Stimulated activated CD4-positive, alpha-beta T cell treated with anti-CD3 and anti-CD28 coated beads, Interleukin-15, amount 100 ng/mL, for 24 hours (primary cell): Measurements from ENCODE around the gene PHACTR3.
"Not testable (repeated sequence)": the region's sequence is repeated elsewhere in the genome, so short reads cannot be mapped to it uniquely, and the experiment has no call there.

Experiments
- DNase-seq: peaks from one replicate; pipeline ENCODE4 v3.0.0-alpha.2; 2020

Gene PHACTR3

DNA sequence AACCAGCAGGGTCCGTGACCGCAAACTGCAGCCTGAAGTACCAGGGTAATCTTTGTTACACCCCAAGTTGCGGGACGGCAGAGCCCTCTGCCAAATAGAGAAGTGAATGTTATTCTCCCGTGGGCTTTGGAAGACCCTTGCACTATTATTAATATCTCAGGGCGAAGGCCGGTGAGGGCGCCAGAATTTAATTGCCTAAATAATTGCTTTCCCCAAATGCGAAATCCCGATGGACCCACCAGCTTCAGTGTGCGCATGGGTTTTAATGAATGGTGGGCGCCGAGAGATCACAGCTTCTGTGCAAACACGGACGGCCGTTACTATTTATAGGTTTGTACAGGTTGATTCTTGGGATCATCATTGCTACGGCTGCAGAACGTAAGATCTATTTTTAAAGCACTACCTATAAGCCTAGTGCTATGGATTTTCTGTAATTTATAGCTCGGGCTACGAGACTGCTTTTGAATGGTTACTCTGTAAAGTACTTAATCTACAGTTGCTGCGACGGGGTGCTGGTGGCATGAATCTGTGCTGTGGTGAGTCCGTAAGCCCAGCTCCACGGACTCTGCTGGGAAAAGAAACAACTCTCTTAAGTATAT lies 15.2 kb upstream of the PHACTR3 start:
- no peak for DNase-seq

DNA sequence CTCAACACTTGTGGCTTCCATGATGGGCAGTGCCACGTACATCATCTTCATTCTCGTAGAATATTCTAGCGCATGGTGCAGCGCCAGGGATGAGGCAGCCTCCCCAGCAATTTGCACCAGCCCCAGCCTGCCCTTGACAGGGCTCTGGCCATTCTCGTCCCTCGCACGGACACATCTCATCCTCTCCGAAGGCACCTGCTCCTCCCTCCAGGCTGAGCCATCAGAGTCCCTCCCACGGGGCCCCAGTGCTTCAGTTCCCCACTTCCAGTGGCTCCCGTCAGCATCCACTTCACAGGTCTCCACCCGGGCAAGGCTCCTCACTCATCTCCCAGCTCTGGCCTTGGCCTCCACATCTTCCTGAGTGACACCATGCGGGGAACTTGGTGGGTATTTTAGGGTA lies 13.3 kb upstream of the PHACTR3 start:
- DNase-seq = no peak

DNA sequence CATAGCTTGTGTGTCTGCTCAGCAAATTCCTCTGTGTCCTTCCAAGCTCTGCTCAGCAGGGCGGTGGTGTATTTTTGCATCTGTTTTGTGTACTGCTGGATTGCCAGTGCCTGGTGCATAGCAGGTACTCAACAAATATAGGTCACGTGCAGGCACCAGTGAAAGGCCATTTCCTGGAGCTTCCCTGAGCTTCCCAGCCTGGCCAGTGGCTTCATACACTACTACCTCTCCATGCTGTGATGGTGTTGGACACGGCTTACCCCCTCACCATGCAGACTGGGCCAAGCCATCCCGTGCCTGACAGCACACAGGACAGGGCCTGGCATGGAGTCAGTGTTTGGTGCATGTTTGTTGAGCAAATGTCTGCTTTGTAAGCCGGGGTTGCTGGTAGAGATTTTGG lies 7.7 kb upstream of the PHACTR3 start:
- DNase-seq = no peak

DNA sequence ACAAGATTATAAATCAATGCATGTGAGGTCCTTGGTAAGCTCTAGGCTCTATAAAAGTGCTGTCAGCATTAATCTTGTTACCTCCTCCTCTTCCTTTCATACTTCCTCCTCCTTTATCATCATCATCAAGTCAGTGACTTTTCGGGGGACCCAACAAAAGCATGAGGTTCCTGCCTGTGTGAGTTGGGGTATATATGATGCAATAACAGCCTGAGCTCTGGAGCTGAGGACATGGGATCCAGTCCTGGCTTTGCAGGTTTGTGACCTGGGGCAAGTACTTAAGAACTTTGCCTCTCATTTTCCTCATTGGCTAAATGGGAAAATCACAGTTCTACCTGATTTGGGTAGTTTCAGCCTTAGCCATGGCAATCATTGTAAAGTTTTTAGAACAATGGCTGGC lies 7.1 kb upstream of the PHACTR3 start:
- no peak for DNase-seq

DNA sequence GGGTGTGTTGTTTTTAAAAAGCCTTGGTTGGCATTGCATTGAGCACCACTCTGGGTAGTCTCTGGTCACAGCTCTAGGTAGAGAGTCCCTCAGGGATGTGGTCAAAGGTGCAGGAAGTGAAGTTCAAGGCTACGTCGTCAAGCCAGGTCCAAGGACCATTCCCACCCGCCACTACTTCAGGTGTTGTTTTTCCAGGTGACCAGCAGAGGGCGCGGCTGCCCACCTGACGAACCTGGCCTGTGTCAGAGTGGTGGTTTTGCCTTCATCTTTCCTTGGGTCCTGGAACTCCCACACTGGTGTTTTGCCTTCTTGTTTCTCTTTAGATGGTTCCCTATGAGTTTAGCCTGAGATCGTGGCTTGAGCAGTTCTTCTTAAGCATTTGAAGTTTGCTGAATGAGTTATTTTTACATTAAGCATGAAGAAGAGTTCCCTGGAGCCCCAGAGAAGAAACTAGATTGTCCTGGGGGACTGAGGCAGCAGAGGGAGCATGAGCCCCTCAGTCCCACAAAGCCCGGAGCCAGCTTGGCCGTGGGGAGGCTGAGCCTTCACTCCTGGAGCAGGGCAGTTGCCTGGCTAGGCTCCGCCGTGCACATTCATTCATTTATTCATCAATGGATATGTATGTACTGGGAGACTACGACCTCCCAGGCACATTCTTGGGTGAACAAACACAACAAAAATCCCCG lies 5.6 kb upstream of the PHACTR3 start:
- peak; percentile 55 for DNase-seq

DNA sequence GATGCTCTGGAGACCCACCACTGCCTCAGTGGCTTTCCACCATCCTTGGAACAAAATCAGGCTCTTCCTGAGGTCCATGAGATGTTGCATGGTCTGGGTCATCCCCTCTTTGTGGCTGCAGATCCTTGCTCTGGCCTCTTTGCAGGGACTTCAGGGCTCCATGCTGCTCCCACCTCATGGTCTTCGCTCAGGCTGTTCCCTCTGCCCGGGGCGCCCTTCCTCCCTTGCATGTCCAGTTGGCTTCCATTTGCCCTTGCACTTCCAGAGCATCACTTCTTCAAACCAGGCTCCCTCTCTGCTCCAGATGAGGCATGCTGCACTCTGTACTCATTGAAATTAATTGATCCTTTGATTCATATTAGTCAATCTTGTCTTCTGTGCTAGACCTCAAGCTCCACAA lies 4.4 kb upstream of the PHACTR3 start:
- no peak for DNase-seq

DNA sequence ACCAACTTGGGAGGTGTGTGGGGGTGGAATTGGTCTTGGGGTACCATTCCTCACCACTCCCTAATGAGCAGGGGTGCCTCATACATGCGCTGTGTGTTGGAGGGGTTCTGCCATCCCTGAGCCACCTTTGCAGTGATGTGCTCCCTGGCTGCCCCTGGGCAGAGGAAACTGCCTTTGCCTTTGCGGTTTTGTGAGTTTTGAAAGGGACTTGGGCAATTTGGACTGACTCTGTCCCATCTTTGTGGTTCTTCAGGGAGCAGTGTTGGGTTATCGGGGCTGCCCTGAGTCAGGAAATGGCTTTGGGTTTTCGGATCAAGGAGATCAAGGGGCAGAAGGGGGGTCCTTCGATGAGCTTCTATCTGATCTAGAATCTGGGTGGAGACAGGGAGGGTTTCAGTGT lies 3.9 kb upstream of the PHACTR3 start:
- DNase-seq = no peak

DNA sequence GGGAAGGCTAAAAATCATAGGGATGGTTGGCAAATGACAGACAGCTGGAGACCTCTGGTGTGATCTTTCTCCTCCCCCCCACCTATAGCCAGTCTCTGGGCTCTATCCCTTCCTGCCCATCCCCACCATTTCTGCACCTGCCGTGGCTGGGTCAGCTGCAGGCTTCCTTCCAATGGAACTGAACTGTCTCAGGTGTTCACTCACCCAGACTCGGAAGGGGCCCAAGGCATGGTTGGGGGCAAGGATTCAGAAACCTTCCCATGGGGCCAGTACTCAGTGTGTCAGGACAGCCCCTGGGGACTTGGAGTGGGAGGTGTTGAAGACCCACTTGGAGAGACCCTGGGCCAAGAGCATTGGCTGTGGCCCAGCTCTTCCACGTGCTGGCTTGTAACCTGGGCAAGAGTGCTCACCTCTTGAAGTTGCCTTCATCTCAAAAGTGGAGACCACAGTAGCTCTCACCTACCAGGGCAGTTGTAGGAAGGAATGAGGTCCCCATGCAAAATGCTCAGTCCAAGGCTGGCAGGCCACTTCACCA lies 1.7 kb upstream of the PHACTR3 start:
- DNase-seq = no peak

DNA sequence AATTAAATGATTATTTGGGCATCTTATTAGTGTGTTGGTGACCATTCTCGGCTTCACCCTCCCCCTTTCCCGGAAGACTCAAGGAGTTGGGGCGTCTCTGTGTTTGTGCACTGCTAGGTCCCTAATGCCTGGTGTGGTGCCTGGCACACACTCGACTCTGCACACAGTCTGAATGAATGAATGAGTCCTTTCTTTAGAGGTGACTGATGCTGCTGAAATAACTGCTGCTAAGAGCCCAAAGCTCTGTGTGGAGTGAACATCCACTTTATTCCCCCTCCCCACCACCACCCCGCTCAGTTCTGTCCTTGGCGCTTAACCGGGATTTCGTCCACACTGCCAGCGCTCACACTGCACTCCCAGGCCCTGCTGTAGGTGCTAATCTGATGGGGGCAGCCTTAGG lies 1.2 kb upstream of the PHACTR3 start:
- no peak for DNase-seq

DNA sequence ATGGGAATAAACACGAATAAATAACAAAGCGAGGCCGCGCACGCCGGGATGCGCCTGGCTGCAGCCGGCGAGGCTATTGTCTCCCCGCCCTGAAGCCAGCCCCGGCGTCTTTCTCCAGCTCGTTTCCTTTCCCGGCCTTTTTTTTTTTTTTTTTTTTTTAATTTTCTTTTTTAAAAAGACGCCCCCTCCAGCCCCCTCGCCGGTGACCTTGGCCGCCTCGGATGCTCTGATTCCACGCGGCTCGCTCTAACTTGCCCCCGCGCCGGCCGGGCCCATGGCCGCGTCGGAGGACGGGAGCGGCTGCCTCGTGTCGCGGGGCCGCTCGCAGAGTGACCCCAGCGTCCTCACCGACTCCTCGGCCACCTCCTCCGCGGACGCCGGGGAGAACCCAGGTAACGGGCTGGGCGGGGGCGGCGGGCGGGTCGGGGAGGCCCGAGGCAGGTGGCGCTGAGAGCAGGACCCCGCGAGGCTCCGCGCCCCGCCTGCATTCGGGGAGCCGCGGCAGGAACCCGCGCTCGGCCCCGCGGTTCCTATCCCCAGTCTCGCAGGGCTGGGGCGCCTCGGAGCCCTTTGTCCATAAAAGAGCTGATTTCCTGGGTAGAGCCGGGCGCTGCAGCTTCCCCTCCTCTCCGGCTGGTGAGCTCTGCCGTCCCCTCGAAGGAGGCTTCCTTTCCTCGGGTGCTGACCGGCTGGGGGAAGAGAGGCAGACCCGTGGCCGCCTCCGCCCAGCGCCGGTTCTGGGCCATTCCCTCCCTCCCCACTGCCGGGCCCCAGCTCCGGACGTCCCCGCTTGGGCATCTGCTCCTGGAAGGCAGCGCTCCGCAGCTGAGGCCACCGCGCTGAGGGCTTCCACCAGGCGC lies 631 bp downstream of the PHACTR3 start:
- no peak for DNase-seq

DNA sequence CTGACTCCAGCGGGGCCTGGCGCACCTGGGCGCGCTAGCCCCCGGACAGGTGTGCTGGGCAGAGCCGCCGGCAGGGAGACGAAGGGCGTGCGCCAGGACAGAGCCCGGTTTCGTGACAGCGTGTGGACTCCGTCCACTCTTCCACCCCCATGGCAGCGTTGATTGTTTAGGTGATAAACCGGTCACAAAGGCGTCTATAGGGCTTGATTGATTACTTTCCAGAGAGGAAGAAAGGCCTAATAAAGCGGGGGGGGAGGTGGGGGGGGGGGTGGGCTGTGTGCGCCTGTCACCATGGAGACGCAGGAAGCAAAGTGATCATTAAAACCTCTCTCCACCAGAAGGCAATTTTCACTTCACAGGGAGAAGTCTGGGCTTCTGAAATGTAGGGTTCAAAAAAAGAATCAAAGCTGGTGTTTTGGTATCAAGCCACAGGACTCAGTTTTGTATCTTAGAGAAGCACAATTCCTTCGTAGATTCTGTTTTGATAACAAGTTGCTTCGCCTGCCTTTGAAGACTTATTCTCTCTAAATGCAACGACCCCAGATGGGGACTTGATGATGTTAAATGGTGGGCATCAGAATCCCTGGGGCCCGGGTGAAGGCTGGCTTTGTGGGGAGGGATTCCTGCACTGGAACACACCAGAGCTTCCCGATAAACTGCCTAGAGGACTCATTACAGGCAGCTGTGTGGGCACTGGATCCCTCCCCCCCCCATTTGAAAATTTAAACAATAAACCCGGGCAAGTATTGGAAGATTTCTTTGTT lies 1.4 kb downstream of the PHACTR3 start:
- DNase-seq = no peak

DNA sequence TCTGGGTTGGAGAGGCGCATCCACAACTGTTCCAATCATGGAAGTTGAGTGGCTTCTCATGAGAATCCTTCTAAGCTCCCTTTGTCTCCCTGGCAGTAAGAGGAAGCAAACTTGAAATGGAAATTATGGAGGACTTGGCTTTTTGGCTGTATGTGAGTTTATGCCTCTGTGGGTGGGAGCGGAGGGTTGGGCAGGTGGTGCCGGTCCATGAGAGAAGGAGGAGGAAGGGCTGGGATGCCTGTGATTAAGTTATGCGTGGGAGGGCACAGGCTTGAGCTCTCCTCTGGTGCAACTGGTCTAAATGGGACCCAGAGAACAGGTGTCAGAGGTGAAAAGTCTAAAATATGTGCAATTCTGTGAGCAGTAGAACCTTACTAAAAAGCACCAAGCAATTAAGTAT lies 2.2 kb downstream of the PHACTR3 start:
- DNase-seq = no peak

DNA sequence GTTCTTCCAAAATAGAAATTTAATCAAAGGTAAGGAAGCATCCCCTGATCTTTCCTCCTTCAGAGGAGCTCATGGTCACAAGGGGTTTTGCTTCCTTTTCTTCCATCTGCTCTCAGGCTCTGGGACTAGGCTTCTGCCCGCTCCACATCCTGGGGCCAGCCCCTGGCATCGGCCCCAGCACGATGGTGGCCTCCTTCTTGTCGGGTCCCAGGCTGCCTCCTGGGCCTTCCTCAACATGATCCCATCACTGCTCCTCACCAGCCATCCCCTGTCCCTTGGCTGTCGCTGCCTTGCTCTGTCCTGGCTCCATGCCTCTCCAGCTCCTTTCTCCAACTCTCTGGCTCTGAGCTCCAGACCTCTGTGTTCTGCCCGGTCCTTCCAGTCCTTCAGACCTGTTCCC lies 4.1 kb downstream of the PHACTR3 start:
- no peak for DNase-seq

DNA sequence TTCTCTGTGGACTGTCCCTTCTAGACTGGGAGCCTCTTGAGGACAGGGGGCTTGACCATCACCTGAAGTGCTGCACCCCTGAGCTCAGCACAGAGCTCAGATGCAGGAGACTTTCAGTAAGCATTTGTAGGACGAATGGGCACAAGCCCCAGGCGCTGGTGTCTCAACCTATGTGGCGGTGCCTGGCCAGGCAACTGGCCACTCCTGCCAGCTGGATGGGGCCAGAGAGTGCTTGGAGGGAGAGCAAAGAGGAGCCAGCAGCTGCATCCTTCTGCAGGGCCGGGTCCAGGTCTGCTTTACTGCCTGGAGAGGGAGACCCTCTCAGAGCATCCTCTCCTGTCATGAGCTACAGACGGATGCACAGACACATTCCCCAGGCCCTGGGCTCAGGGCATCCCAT lies 4.5 kb downstream of the PHACTR3 start:
- no peak for DNase-seq

DNA sequence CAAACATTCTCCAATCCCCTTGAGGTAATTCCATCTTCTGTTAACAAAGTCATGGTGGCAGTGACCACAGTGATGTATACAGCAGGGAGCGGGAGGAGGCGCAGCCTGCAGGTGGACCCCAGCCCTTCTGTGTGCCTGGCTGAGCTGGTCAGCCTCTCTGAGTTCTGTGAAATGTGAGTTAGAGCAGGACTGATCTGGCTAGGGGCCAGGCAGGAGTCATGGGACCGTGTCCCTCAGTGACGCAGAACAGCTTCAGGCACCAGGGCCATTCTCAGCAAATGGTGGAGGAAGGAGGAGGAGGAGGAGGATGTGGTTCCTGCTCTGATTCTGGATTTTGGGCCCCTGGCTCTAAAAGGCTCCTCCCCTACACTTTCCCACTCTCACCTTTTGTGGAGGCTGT lies 6.9 kb downstream of the PHACTR3 start:
- DNase-seq = no peak

DNA sequence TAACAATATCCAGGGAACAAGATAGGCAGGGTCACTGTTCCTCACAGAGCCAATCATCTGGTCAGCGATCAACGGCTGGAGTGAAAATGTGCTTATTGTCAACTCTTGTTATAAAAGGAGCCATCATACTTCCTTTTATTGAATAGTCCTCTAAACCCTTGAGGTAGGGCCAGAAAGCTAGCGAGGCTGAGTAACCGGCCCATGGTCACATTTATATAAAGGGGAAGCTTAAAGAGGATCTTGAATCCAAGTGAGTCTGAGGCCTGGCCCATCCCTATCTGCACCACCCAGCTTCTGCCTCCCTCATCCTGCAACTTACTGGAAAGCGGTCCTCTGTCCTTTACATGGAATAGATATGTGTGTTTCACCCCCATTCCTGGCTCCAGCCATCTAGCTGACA lies 9.5 kb downstream of the PHACTR3 start:
- DNase-seq = no peak

DNA sequence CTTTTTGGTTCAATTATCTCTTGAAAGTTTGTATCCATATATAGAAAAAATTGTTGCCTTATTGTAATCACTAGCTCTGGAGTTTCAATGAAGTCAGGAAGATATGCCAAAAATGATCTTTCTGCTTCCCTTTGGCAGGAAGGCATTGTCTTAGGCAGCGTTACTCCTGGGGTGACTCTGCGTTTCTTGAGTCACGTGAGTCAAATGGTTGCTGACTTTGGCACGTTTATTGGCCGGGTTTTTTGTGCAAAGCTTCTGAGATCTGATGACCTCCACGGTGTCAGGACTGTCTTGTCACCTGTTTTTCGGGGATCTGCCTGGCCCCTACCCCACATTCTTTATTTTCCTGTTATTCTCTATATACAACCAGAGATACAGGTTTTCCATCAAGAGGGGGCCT lies 10.4 kb downstream of the PHACTR3 start:
- DNase-seq = no peak

DNA sequence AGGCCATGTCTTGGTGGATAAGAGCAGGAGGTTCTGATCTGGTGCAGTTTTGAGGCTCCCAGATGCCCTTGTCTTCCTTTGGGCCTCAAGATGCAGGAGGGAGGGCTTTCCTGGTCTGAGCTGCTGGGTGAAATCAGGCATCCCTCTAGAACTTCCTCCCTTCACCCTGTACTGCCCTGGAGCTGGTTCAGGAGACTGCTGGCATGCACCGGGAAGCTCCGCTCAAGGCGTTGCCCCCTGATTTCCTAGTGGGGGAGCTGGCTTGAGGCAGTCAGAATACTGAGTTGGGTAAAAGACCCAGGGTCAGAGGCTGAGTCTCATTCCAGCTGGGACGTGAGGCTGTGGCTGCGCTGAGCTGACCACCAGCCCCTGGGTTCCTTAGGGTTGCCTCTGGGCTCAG lies 12.0 kb downstream of the PHACTR3 start:
- DNase-seq = no peak

DNA sequence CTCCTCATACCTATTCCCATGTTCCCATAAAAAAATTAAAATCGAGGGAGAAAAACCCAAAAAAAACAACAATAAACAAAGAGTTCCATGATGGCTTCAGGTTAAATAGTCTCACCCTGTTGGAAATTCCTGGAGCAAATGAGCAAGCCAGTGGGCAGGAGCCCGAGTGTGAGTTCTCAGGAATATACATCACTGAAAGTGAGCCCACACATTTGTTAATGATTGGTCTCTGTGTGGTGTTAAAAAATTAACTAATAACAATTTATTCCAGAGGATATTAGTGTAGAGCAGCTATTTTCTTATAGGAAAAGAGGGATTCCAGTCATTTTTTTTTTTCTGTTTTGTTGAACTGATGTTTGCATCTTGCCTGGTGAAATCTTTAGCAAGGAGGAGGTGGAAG lies 12.9 kb downstream of the PHACTR3 start:
- DNase-seq = no peak

DNA sequence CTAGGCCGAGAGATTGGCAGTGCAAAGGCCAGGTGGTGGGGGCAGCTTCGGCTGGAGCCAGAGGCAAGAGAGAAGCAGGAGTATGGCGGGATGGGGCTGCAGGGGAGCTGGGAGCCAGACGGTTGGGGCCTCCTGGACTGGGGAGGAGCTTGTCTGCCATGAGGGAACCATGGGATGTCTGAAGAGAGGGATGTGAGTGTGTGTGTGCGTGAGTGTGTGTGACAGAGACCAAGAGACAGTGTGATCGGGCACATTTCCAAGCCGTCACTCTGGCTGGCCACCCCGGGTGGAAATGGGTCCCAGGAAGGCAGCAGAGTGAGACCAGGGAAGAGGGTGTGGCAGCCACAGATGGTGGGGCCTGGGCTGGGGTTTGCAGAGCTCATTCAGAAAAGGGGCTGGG lies 13.8 kb downstream of the PHACTR3 start:
- no peak for DNase-seq

DNA sequence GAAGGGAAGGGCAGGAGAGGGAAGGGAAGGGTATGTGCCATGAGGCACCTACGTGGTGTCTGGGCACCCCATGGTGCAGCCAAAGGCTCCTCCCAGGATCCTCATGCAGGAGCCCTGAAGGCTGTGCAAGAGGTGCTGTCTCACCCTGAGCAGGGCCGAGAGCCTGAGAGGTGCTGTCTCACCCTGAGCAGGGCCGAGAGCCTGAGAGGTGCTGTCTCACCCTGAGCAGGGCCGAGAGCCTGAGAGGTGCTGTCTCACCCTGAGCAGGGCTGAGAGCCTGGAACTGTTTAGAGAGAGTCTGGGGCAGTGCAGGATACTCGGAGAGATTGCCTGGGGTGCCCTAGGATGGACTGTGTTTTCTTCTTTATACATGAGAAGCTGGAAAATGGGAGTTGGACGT lies 14.2 kb downstream of the PHACTR3 start:
- not testable (repeated sequence) for DNase-seq

DNA sequence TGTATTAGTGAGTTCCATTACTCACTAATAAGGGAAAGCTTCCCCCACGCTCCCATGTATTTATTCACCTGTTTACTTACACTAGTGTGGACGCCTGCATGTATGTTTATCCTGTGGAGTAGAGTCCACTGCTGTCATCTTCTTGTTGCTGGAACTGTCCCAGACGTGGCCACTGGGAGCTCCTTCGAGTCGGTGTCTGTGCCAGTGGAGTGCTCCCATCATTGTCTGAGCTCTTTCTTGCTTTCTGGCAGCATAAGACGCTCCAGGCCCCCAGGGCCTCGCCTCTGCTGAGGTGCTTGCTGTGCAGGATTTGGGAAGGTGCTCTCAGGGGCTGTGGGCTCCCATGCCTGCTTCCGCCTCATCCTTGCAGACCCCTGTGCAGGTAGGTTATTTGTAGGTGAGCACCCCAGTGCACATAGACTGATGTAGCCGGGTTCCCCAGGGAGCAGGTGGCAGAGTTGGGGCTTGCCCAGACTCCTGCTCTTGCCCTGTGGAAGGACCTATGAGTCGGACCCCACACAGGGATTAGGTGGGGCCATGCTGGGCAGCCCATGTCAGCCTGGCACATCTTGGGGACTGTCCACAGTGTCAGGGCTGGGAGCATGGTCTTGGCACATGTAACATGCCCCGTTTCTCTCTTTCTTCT lies 16.6 kb downstream of the PHACTR3 start:
- no peak for DNase-seq

DNA sequence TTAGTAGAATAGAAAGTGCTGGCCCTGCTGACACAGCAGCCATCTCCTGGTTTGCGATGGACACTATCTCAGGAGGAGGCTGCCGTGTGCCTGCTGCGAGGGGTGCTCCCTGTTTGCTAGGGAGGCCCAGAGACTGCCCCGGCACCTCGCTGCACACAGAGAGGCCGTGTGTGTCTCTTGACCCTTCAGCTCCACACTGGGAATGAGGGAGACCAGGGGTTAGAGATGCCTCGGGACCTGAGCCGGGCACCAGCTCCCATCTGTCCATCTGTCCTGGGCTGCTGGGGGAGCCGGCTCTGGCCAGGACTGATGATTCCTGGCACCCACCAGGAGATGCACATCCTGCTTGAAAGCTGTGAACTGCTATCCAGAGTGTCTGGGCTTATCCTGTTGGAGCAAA lies 18.2 kb downstream of the PHACTR3 start:
- DNase-seq = no peak
